Stimulated activated CD4-positive, alpha-beta T cell treated with anti-CD3 and anti-CD28 coated beads, Interleukin-15, amount 100 ng/mL, for 48 hours (primary cell): ENCODE measurements around the gene RAB14.
"Not testable (repeated sequence)": the region's sequence is repeated elsewhere in the genome, so short reads cannot be mapped to it uniquely, and the experiment has no call there.

Experiments used
- DNase-seq, 2 donors: peaks; one replicate each; pipeline ENCODE4 v3.0.0-alpha.2; 2020; ENCODE audit warnings: low read depth in 2 of 2

The RAB14 gene

GRCh38 chr9:121191235-121191634, 10.4 kb downstream of the RAB14 start:
- DNase-seq, result no peak

- no peak for DNase-seq
Observed at GRCh38 chr9:121189660-121190059, 12.0 kb downstream of the RAB14 start.

- no peak for DNase-seq
Observed at GRCh38 chr9:121189006-121189405, 12.7 kb downstream of the RAB14 start.

DNA sequence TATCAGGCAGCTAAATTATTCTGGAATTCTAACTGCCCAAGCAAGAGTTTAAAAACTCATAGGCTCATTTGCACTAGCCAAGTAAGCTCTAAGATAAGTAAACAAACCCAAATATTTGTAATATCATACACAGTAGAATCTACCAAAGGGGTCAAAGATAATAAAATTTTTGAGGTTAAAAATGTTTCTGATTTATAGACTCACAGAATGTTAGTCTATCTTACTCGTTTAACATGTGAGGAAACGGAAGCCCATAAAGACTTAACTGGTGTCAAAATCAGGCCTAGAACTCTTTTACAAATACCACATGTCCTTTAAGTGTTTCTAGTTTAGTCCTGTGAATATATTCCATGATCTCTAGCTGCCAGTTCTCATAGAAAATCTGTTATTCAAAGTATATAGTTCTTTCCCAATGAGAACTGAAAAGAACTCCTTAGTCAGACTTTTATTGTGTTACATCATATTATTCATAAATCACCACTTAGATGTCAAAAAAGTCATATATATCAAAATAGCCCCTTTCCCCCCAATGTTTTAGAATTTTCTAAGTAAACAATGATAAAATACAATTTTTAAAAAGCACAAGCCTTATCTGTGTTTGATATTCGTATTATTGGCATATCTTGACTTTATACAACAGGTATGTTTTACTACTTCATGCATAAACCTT, 13.9 kb downstream of the RAB14 start:
- no peak for DNase-seq

- DNase-seq, result no peak
Observed at GRCh38 chr9:121185774-121186403, 15.8 kb downstream of the RAB14 start.

- DNase-seq, result no peak
Observed at GRCh38 chr9:121185178-121185745, 16.4 kb downstream of the RAB14 start.

- no peak for DNase-seq
Observed at GRCh38 chr9:121184463-121184862, 17.2 kb downstream of the RAB14 start.

DNA sequence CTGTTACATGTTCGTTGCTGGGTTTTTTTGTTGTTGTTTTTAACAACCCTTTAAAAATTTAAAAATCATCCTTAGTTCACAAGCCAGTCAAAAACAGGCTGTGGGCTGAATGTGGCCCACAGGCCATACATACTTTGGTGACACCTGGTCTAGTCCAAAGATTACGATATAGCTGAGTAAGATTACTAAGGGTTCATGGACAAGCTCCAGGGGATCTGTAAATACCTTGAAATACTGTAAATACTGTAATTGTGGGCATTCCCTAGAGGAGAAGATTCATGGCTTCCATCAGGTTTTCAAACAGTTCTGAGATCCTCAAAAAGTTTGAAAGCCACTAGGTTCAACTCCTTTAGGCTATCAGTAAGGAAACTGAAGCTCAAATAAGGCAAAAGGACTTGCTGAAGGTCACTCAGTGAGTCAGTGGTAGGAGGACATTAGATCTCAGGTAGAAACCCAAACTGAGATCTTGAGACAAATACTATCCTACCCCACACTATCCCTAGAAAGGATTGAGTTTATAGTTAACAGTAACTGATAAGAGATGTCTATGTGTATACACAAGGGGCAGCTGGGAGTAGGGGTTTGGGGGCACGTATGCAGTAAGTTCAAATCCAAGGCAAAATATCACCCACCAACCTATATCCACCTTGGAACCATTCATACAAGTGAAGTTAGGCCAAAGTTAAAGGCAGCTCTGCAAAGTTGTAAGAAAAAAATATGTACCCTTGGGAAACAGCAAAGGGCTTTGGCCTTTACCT, 17.8 kb downstream of the RAB14 start:
- no peak for DNase-seq

DNA sequence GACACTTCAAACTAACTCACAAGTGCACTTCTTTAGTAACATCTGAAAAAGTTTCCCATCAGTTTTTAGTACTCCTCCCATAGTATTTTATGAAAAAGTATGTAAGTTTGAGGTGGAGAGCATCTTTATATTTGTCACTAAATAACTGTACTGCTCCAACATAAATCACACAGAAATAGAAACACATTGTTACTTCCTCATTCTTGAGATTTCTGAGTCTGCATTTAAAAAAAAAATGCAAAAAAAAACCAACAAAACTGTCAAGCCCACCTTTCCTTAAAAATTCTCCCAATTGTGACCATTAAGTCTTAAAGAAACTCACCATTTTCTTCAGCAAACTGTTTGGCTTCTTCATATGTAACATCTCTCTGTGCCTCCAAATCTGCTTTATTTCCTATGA, 18.7 kb downstream of the RAB14 start:
- DNase-seq, result no peak

- no peak for DNase-seq
Observed at GRCh38 chr9:121182101-121182836, 19.4 kb downstream of the RAB14 start.

DNA sequence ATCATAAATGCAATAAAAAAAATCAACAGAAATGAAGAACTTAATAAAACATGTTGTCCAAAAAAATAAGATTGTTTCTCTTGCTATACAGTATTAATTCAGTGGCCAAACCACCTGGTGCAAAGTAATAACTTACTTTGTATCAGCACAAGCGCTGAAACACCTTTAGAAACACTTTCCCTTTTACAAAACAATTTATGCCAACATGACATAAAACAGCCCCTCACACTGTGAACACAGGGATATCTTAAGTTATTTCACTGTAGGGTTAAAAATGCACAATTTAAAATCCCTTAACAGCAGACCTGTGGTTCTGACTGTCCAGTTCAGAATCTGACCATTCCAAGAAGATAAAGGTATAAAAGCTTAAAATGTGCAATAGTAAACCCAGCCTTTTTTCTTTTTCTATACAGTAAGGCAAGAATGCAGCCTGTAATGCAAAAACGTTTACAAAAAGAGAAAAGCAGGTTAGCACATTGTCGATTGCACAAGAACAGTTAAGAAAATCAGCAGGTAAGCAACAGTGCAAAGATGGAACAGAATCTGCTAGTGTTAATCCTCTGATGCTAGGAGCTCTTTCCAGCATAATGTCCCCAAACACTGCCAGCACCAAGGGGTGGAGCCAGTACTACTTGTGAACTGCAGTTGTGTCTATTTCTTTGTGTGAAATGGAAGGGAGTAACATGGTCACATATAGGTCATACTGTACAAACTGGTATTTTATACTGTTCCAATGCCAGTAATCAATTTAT, 21.6 kb downstream of the RAB14 start:
- DNase-seq, result no peak

GRCh38 chr9:121179373-121179721, 22.3 kb downstream of the RAB14 start:
- not testable (repeated sequence) for DNase-seq

- DNase-seq, result no peak
Observed at GRCh38 chr9:121178676-121179372, 22.8 kb downstream of the RAB14 start.

- no peak for DNase-seq
Observed at GRCh38 chr9:121173501-121173900, 28.2 kb downstream of the RAB14 start.

GRCh38 chr9:121172726-121173487, 28.8 kb downstream of the RAB14 start:
- DNase-seq, result no peak

GRCh38 chr9:121171236-121171635, 30.4 kb downstream of the RAB14 start:
- no peak for DNase-seq

DNA sequence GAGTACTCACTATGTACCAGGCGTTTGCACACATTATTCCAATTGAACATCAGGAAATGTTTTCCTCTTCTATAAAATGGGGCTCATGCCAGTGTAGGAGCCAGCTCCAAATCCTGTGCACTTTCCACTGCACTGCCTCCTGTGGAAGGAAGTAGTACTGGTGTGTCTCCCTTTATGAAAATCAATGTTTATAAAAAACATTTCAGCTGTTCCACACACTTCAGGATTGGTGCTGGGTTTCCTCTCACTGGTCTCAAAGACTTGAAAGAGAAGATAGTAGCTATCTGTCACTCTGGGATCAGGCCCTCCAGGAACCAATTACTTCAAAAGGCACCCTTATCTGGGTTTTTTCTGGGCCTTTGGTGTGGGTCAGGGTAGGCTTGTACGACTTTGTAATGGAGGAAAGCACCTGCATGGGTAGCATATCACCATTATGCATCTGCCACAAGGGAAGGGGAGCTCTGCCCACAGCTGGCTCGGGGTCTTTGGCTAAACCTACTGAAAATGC, 32.5 kb downstream of the RAB14 start:
- no peak for DNase-seq

DNA sequence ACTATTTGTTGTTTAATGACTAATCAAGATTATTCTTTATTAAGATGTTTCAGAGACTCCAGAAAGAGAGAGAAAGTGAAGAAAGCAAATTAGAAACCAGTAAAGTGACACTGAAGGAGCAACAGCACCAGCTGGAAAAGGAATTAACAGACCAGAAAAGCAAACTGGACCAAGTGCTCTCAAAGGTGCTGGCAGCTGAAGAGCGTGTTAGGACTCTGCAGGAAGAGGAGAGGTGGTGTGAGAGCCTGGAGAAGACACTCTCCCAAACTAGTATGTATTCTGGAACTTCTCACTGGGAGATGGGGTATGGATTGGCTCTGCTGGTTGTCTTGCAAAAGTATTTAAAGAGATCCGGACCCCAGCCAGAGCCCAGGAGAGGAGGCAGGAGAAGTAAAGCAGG, 33.6 kb downstream of the RAB14 start:
- DNase-seq, result no peak

- no peak for DNase-seq
Observed at GRCh38 chr9:121160025-121160424, 41.6 kb downstream of the RAB14 start.

DNA sequence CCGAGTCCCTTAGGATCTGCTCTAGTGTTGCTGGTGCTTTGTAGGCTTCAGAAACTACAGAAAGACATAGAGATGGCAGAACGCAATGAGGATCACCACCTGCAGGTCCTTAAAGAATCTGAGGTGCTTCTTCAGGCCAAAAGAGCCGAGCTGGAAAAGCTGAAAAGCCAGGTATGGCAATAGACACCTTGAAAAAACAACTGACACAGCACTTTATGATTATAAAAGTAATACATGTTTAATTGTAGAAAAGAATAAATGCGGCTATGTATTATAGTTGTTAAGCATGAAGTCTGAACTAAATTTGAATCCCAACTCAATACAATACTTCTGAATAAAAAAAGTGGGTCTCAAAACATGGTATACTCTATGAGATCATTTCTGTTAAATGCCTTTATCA, 43.7 kb downstream of the RAB14 start:
- no peak for DNase-seq
